ENCODE data around the gene C3orf18.

GRCh38 chr3:50606596-50606995 is 39.0 kb upstream of the C3orf18 start:
- TF ChIP-seq CTCF (IDR thresholded peaks at IDR 0.05) (no peak), EZH2phosphoT487 (IDR thresholded peaks at IDR 0.05) (no peak), EZH2 (IDR thresholded peaks at IDR 0.05) (no peak)

All from neural progenitor cell (in vitro differentiated cells).